Cardiac fibroblast (primary cell): ENCODE results near the gene AZU1.
A peak's percentile ranks its signal among the peaks of the same experiment; 100 is the strongest.

Source experiments
- DNase-seq, 2 donors: peaks; one replicate each; pipeline versions ENCODE4 v3.0.0 to v3.0.0-alpha.2; 2010; ENCODE audit warnings: low read depth in 2 of 2
- H3K4me3 ChIP-seq, 2 donors: replicated peaks in 1 of 2; 1 replicate in 1 of 2; 2 replicates in 1 of 2; pipeline ENCODE4 v1.5.1; 2011; ENCODE audit warnings: low read depth in 2 of 2, low read length in 2 of 2, mild to moderate bottlenecking in 2 of 2, moderate library complexity in 1 of 2
- CTCF ChIP-seq: IDR thresholded peaks from one replicate; pipeline ENCODE4 v1.5.1; 2011; ENCODE audit warnings: low read depth, mild to moderate bottlenecking, low read length, inconsistent platforms

Gene AZU1, protein sequence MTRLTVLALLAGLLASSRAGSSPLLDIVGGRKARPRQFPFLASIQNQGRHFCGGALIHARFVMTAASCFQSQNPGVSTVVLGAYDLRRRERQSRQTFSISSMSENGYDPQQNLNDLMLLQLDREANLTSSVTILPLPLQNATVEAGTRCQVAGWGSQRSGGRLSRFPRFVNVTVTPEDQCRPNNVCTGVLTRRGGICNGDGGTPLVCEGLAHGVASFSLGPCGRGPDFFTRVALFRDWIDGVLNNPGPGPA

GRCh38 chr19:827710-828321 lies at the start of gene AZU1:
Gene AZU1, plus strand, starts transcription at chr19:827837. Its CDS starts 10 bp downstream, at chr19:827847.
- no peak for DNase-seq
- no peak for TF ChIP-seq CTCF
- no peak within 1 kb of the TSS for H3K4me3 ChIP-seq

- no peak overlapping the region for H3K4me3 ChIP-seq
- peak; percentile 96 to 97 for DNase-seq
- TF ChIP-seq CTCF: no peak
Measured at GRCh38 chr19:778910-779653, 48.6 kb upstream of the AZU1 start.

DNA sequence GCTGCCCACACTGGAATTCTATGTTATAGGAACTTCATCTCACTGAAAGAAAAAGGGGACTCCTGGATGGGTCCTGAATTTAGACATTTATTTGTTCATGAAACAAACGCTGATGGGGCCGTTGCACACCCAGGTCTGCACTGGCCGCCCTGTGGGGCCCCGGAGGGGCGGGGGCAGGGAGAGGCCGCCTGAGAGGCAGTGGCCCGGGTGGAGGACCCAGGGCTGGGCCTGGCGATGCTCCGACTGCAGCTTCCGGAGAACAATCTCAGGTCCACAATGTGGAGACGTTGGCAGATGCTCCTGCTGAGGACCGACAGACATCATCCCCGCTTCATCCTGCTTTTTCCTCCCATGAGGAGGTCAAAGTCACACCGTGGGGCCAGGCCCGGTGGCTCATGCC lies 46.7 kb upstream of the AZU1 start:
- no peak for TF ChIP-seq CTCF
- DNase-seq: no peak
- no peak overlapping the region for H3K4me3 ChIP-seq

GRCh38 chr19:781800-782184 lies 45.8 kb upstream of the AZU1 start:
- no peak overlapping the region for H3K4me3 ChIP-seq
- no peak for DNase-seq
- no peak for TF ChIP-seq CTCF

- H3K4me3 ChIP-seq: peak overlapping the region; percentile 24 to 28
- no peak for TF ChIP-seq CTCF
- peak; percentile 75 to 89 for DNase-seq
Measured at GRCh38 chr19:782185-782877, 45.3 kb upstream of the AZU1 start.

- H3K4me3 ChIP-seq: peak overlapping the region; percentile 4 to 28
- TF ChIP-seq CTCF: no peak
- no peak for DNase-seq
Measured at GRCh38 chr19:782878-783668, 44.6 kb upstream of the AZU1 start.
